H1 (cell line): Measurements from ENCODE around the gene ATPAF2. TPM values are rescaled to one million over a fixed set of nuclear protein-coding genes. Genes with fewer than 3 reads are reported as not detected.

Source experiments
- CTCF ChIA-PET: fragments of 300-600 bp; sonication (Branson Sonifier 250); formaldehyde crosslinking; loops from one replicate; lab custom pipeline; 2021; ENCODE audit not compliant: partially characterized antibody; lab: Charles Lee
- POLR2A ChIA-PET: fragments of 300-600 bp; sonication (Branson Sonifier 250); formaldehyde crosslinking; loops from one replicate; lab custom pipeline; 2021; ENCODE audit warnings: inconsistent platforms; ENCODE audit not compliant: partially characterized antibody; lab: Charles Lee
- DNase-seq, 2 experiments: peaks; one replicate each; pipeline versions ENCODE4 v3.0.0 to v3.0.0-alpha.2; 2010 to 2022; ENCODE audit warnings: low spot score in 2 of 2, low read depth in 1 of 2, mixed read lengths in 1 of 2
- FAIRE-seq: peaks from 2 replicates; lab custom pipeline; 2011; peaks lifted over from hg19 to GRCh38; lab: Jason Lieb, UNC
- H2AFZ ChIP-seq: 2 replicates; pipeline ENCODE4 v1.8.1; 2012; ENCODE audit warnings: low read length, inconsistent platforms
- H2AK5ac ChIP-seq: 2 replicates; pipeline ENCODE4 v1.6.1; 2013; ENCODE audit warnings: low read depth, low read length
- H2BK120ac ChIP-seq: replicated peaks from 2 replicates; pipeline ENCODE3; 2013; ENCODE audit warnings: low read depth, low read length, inconsistent platforms
- H2BK12ac ChIP-seq: 2 replicates; pipeline ENCODE4 v1.6.1; 2013; ENCODE audit warnings: low read depth, low read length
- H2BK15ac ChIP-seq: 2 replicates; pipeline ENCODE4 v1.6.1; 2013; ENCODE audit warnings: low read length
- H2BK20ac ChIP-seq: 2 replicates; pipeline ENCODE4 v1.6.1; 2013; ENCODE audit warnings: low read length
- H2BK5ac ChIP-seq: 2 replicates; pipeline ENCODE4 v1.6.1; 2013; ENCODE audit warnings: low read depth, low read length
- H3K14ac ChIP-seq: 2 replicates; pipeline ENCODE4 v1.6.1; 2013; ENCODE audit warnings: inconsistent platforms; ENCODE audit not compliant: insufficient read length
- H3K18ac ChIP-seq: 2 replicates; pipeline ENCODE4 v1.6.1; 2013; ENCODE audit warnings: low read length; ENCODE audit errors: extremely low read depth
- H3K23ac ChIP-seq: 2 replicates; pipeline ENCODE4 v1.6.1; 2013; ENCODE audit warnings: inconsistent platforms; ENCODE audit not compliant: insufficient read length
- H3K23me2 ChIP-seq: 2 replicates; pipeline ENCODE4 v1.6.1; 2013; ENCODE audit warnings: low read depth, low read length
- H3K27ac ChIP-seq: 2 replicates; pipeline ENCODE4 v1.6.1; 2011; ENCODE audit warnings: low read depth, low read length, inconsistent platforms
- H3K27me3 ChIP-seq, 4 experiments: replicated peaks in 1 of 4; 1 replicate in 1 of 4; 2 replicates in 3 of 4; pipeline versions ENCODE4 v1.6.1 to v1.8.1; 2011 to 2013; ENCODE audit warnings: low read length in 3 of 4, mild to moderate bottlenecking in 3 of 4, inconsistent platforms in 2 of 4, mixed read lengths in 2 of 4, moderate library complexity in 1 of 4; ENCODE audit not compliant: control insufficient read depth in 3 of 4, insufficient read depth in 3 of 4; ENCODE audit errors: extremely low read depth in 1 of 4
- H3K36me3 ChIP-seq, 4 experiments: 2 replicates each; pipeline versions ENCODE4 v1.6.1 to v1.8.1; 2011 to 2013; ENCODE audit warnings: mild to moderate bottlenecking in 4 of 4, low read length in 3 of 4, moderate library complexity in 2 of 4, control low read depth in 1 of 4, inconsistent platforms in 1 of 4; ENCODE audit not compliant: insufficient read depth in 4 of 4, control insufficient read depth in 2 of 4
- H3K4ac ChIP-seq: replicated peaks from 2 replicates; pipeline ENCODE3; 2013; ENCODE audit warnings: low read length, low read depth, mixed read lengths, inconsistent platforms; ENCODE audit not compliant: insufficient read length
- H3K4me1 ChIP-seq, 4 experiments: replicated peaks in 1 of 4; 1 replicate in 1 of 4; 2 replicates in 3 of 4; pipeline versions ENCODE4 v1.6.1 to v1.8.1; 2011 to 2013; ENCODE audit warnings: low read length in 3 of 4, inconsistent platforms in 2 of 4, mixed read lengths in 1 of 4; ENCODE audit not compliant: insufficient read depth in 4 of 4, control insufficient read depth in 3 of 4
- H3K4me2 ChIP-seq, 2 experiments: 2 replicates each; pipeline versions ENCODE4 v1.6.1 to v1.8.1; 2011 to 2013; ENCODE audit warnings: low read depth in 2 of 2, low read length in 2 of 2, control low read depth in 1 of 2, inconsistent platforms in 1 of 2, mild to moderate bottlenecking in 1 of 2; ENCODE audit not compliant: insufficient read depth in 1 of 2
- H3K4me3 ChIP-seq, 4 experiments: fragments of 200-600, 300-600 bp in 1 of 4; sonication (generic), shearing (Covaris generic), sonication (Bioruptor Twin) in 1 of 4; 2 replicates each; pipeline versions ENCODE4 v1.5.1 to v1.8.1; 2011 to 2016; ENCODE audit warnings: low read length in 4 of 4, low read depth in 3 of 4, control low read depth in 2 of 4, inconsistent platforms in 2 of 4, mild to moderate bottlenecking in 2 of 4, mixed read lengths in 1 of 4, moderate library complexity in 1 of 4; ENCODE audit not compliant: insufficient read depth in 2 of 4; ENCODE audit errors: extremely low read depth in 1 of 4
- H3K56ac ChIP-seq: replicated peaks from 2 replicates; pipeline ENCODE3; 2013; ENCODE audit warnings: low read depth, mild to moderate bottlenecking, mixed read lengths, low read length, inconsistent platforms; ENCODE audit not compliant: insufficient read length
- H3K79me1 ChIP-seq: 2 replicates; pipeline ENCODE4 v1.6.1; 2013; ENCODE audit warnings: low read depth, low read length, control low read depth
- H3K79me2 ChIP-seq, 2 experiments: 2 replicates each; pipeline versions ENCODE4 v1.6.1 to v1.8.1; 2012 to 2013; ENCODE audit warnings: low read length in 2 of 2, mild to moderate bottlenecking in 2 of 2, inconsistent platforms in 1 of 2; ENCODE audit not compliant: insufficient read depth in 2 of 2, control insufficient read depth in 1 of 2
- H3K9ac ChIP-seq, 4 experiments: replicated peaks in 1 of 4; 1 replicate in 1 of 4; 2 replicates in 3 of 4; pipeline versions ENCODE4 v1.6.1 to v1.8.1; 2011 to 2013; ENCODE audit warnings: low read depth in 3 of 4, low read length in 3 of 4, control low read depth in 2 of 4, mild to moderate bottlenecking in 2 of 4, moderate library complexity in 2 of 4, inconsistent platforms in 1 of 4; ENCODE audit errors: extremely low read depth in 1 of 4
- H3K9me3 ChIP-seq, 2 experiments: 2 replicates each; pipeline versions ENCODE4 v1.6.1 to v1.8.1; 2012 to 2013; ENCODE audit warnings: mild to moderate bottlenecking in 2 of 2, moderate library complexity in 2 of 2, control low read depth in 1 of 2, inconsistent platforms in 1 of 2, low read depth in 1 of 2, low read length in 1 of 2, mixed read lengths in 1 of 2; ENCODE audit not compliant: insufficient read depth in 2 of 2
- H4K20me1 ChIP-seq, 2 experiments: replicated peaks in 1 of 2; 2 replicates each; pipeline versions ENCODE3 to v1.8.1; 2011 to 2013; ENCODE audit warnings: inconsistent platforms in 2 of 2, low read length in 2 of 2, mild to moderate bottlenecking in 1 of 2; ENCODE audit not compliant: insufficient read depth in 2 of 2, control insufficient read depth in 1 of 2
- H4K5ac ChIP-seq: 2 replicates; pipeline ENCODE4 v1.6.1; 2013; ENCODE audit warnings: low read length, low read depth, mixed read lengths, inconsistent platforms; ENCODE audit not compliant: insufficient read length
- H4K8ac ChIP-seq: 2 replicates; pipeline ENCODE4 v1.8.0; 2013; ENCODE audit warnings: mild to moderate bottlenecking, moderate library complexity, low read length, inconsistent platforms; ENCODE audit not compliant: insufficient read depth; ENCODE audit errors: extremely low read depth
- H4K91ac ChIP-seq: replicated peaks from 2 replicates; pipeline ENCODE3; 2013; ENCODE audit warnings: low read length, mixed read lengths, inconsistent platforms; ENCODE audit not compliant: insufficient read length
- BCL11A ChIP-seq, 2 experiments: IDR thresholded peaks; one replicate each; pipeline ENCODE4 v1.6.1; 2011; ENCODE audit warnings: low read depth in 2 of 2, low read length in 2 of 2, mild to moderate bottlenecking in 2 of 2
- CBX5 ChIP-seq: fragments of 300-800, 300-1000 bp; sonication (generic); IDR thresholded peaks from 2 replicates; pipeline ENCODE4 v1.7.1; 2016; ENCODE audit warnings: antibody characterized with exemption, low read length, low read depth
- CREB1 ChIP-seq: IDR thresholded peaks from 2 replicates; pipeline ENCODE4 v1.6.1; 2012; ENCODE audit warnings: inconsistent platforms
- NANOG ChIP-seq: IDR thresholded peaks from 2 replicates; pipeline ENCODE4 v1.6.1; 2011; ENCODE audit warnings: low read length, low read depth, mild to moderate bottlenecking, inconsistent platforms; ENCODE audit not compliant: insufficient read depth, poor library complexity, severe bottlenecking
- SIRT6 ChIP-seq: IDR thresholded peaks from one replicate; pipeline ENCODE4 v1.7.1; 2012; ENCODE audit warnings: low read length, inconsistent platforms
- SIX5 ChIP-seq: IDR thresholded peaks from 2 replicates; pipeline ENCODE4 v1.6.1; 2011; ENCODE audit warnings: mild to moderate bottlenecking, low read depth, low read length
- SP1 ChIP-seq: IDR thresholded peaks from 2 replicates; pipeline ENCODE4 v1.6.1; 2011; ENCODE audit warnings: low read depth, low read length
- YY1 ChIP-seq: IDR thresholded peaks from 2 replicates; pipeline ENCODE4 v1.6.1; 2011; ENCODE audit warnings: low read depth, mild to moderate bottlenecking, low read length
- WGBS, 2 experiments: shearing (Covaris generic) in 1 of 2; methylation state at CpG; one replicate each; pipeline versions ENCODE4 v1.1.6 to v1.1.7; 2013 to 2015; ENCODE audit warnings: low lambda C conversion rate in 2 of 2, mixed read lengths in 2 of 2, inconsistent platforms in 1 of 2, low coverage in 1 of 2, missing lambda C conversion rate in 1 of 2; ENCODE audit not compliant: insufficient replicate concordance in 2 of 2, insufficient coverage in 1 of 2, insufficient read length in 1 of 2; ENCODE audit errors: extremely low coverage in 1 of 2, missing lambda C conversion rate in 1 of 2; 5-methylcytosine and 5-hydroxymethylcytosine counted together
- polyA plus RNA-seq, 7 experiments: library from polyadenylated mRNA; depleted of rRNA in 3 of 7; stranded (reverse) in 5 of 7; unstranded in 2 of 7; fragments of >200 nt in 5 of 7; fragments of 200-250 nt in 2 of 7; gene quantifications; 1 replicate in 5 of 7; 2 replicates in 1 of 7; 4 replicates in 1 of 7; pipeline versions ENCODE4 v1.2.1 to v1.2.3, GENCODE V29; 2011 to 2013; ENCODE audit warnings: missing spikeins in 2 of 7, mixed read lengths in 2 of 7
- total RNA-seq: library from RNA; stranded (reverse); fragmentation: NEBNext Ultra II Directional; extraction: Animal tissue kit (Norgen Biotek cat#: 25700); gene quantifications from 2 replicates; pipeline ENCODE4 v1.2.1, GENCODE V29; 2021
- TF ChIP-seq, protein P1 (sequence below): IDR thresholded peaks from 2 replicates; pipeline ENCODE4 v1.6.1; 2012; ENCODE audit warnings: low read length, inconsistent platforms
- TF ChIP-seq, protein P2 (sequence below), 3 experiments: IDR thresholded peaks; 1 replicate in 2 of 3; 2 replicates in 1 of 3; pipeline versions ENCODE4 v1.5.1 to v1.6.1; 2011; ENCODE audit warnings: low read length in 3 of 3, mild to moderate bottlenecking in 3 of 3, inconsistent platforms in 2 of 3, low read depth in 1 of 3, moderate library complexity in 1 of 3; ENCODE audit not compliant: insufficient read depth in 1 of 3; ENCODE audit errors: control extremely low read depth in 1 of 3

The ATPAF2 gene
- total and polyA plus RNA-seq, 2 of the 8 experiments (the other 6 are each of a cell fraction or from before 2014, with no cell fraction given) = 19.6 to 22.9 TPM

DNA sequence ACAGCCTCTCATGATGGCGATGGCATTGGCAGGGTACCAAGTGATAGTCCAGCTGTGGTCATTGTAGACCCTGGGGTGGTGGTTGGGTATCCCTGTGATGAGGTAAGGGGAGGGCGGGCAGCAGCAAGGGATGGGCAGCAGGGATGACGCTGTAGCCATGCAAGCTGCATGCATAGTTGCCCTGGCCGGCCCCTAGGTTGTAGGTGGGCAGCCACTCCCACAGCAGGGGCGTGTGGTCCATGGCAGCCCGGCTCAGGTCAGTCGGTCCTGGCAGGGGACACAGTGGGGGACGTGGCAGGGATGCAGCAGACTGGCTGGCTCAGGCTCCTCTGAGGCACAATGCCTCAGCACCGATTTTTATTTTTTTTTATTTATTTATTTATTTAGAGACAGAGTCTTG, 57.6 kb downstream of the ATPAF2 start:
- no peak overlapping the region for H3K14ac ChIP-seq
- no peak overlapping the region for H3K56ac ChIP-seq
- peak overlapping the region; percentile 51; the same call in 1 of the 2 replicates for H4K8ac ChIP-seq
- no peak overlapping the region for H3K27ac ChIP-seq
- POLR2A ChIA-PET = no interaction called here
- no peaks in the 10 kb centered on the region for H3K79me1 ChIP-seq
- H3K27me3 ChIP-seq = no peaks in the 10 kb centered on the region
- no peak overlapping the region for H2BK15ac ChIP-seq
- no peak overlapping the region for H3K4me2 ChIP-seq
- no peak overlapping the region for H2BK5ac ChIP-seq
- H2BK20ac ChIP-seq = no peak overlapping the region
- H2BK12ac ChIP-seq = no peak overlapping the region
- no peak overlapping the region for H2AFZ ChIP-seq
- H3K9ac ChIP-seq = no peak overlapping the region
- no peaks in the 10 kb centered on the region for H4K20me1 ChIP-seq
- no peaks in the 10 kb centered on the region; a peak in 1 of 7 replicates for H3K4me1 ChIP-seq
- no peak overlapping the region for H2BK120ac ChIP-seq
- no peaks in the 10 kb centered on the region for H3K36me3 ChIP-seq
- H3K4me3 ChIP-seq = no peak overlapping the region
- no peak overlapping the region for H3K23ac ChIP-seq
- FAIRE-seq (no peak), DNase-seq (no peak)
- no peaks in the 10 kb centered on the region for H3K9me3 ChIP-seq
- H3K4ac ChIP-seq = no peak overlapping the region
- no peak overlapping the region for H4K91ac ChIP-seq
- WGBS, 2 experiments = 79% methylated on average over 9 of the region's 9 CpGs; no CpG with 5 or more reads in 1 of the 2 experiments
- CTCF ChIA-PET = interaction anchor here (0.6 to 5.4 kb wide), 4 partner anchors 12 to 90 kb away, joined by 3 to 42 read pairs (median 5); no protein-coding TSS in a partner anchor
- no peaks in the 10 kb centered on the region for H3K23me2 ChIP-seq
- H4K5ac ChIP-seq = no peak overlapping the region
- no peak overlapping the region for H3K18ac ChIP-seq
- H3K79me2 ChIP-seq = no peaks in the 10 kb centered on the region
- H2AK5ac ChIP-seq = 0 out of 2 replicates have a peak overlapping the region, but pooled peaks have one; percentile 6
- TF ChIP-seq SP1 (no peak), YY1 (no peak), SIX5 (no peak), BCL11A (IDR thresholded peaks at IDR 0.05; ENCODE audit: low read depth in 2 of 2, low read length in 2 of 2) (no peak), CREB1 (no peak), SIRT6 (no peak), CBX5 (no peak), NANOG (no peak)
- TF ChIP-seq, protein P1, sequence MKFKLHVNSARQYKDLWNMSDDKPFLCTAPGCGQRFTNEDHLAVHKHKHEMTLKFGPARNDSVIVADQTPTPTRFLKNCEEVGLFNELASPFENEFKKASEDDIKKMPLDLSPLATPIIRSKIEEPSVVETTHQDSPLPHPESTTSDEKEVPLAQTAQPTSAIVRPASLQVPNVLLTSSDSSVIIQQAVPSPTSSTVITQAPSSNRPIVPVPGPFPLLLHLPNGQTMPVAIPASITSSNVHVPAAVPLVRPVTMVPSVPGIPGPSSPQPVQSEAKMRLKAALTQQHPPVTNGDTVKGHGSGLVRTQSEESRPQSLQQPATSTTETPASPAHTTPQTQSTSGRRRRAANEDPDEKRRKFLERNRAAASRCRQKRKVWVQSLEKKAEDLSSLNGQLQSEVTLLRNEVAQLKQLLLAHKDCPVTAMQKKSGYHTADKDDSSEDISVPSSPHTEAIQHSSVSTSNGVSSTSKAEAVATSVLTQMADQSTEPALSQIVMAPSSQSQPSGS = no peak
- TF ChIP-seq, protein P2, sequence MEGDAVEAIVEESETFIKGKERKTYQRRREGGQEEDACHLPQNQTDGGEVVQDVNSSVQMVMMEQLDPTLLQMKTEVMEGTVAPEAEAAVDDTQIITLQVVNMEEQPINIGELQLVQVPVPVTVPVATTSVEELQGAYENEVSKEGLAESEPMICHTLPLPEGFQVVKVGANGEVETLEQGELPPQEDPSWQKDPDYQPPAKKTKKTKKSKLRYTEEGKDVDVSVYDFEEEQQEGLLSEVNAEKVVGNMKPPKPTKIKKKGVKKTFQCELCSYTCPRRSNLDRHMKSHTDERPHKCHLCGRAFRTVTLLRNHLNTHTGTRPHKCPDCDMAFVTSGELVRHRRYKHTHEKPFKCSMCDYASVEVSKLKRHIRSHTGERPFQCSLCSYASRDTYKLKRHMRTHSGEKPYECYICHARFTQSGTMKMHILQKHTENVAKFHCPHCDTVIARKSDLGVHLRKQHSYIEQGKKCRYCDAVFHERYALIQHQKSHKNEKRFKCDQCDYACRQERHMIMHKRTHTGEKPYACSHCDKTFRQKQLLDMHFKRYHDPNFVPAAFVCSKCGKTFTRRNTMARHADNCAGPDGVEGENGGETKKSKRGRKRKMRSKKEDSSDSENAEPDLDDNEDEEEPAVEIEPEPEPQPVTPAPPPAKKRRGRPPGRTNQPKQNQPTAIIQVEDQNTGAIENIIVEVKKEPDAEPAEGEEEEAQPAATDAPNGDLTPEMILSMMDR (IDR thresholded peaks at IDR 0.05; ENCODE audit: control extremely low read depth in 1 of 3, insufficient read depth in 1 of 3, low read depth in 1 of 3, low read length in 3 of 3) = no peak
